GM12878 (cell line): ENCODE data around the gene TBATA. TPM values are rescaled to one million over a fixed set of nuclear protein-coding genes. Genes with fewer than 3 reads are reported as not detected.

Experiments used
- ATAC-seq: fragments of 200-7000 bp; cut with Tn5 transposase; 3 replicates; pipeline ENCODE4 v1.9.1; 2020; ENCODE audit warnings: mild to moderate bottlenecking, moderate library complexity
- BruUV-seq: library from RNA; stranded (reverse); fragments of 400-500 nt; replicated peaks from 2 replicates; lab custom pipeline; 2021; lab: Mats Ljungman, UMichigan
- CTCF ChIA-PET: fragments of 300-600 bp; sonication (Branson Sonifier 250); formaldehyde crosslinking; extraction: SDS; loops from one replicate; lab custom pipeline; 2021; ENCODE audit warnings: inconsistent platforms; lab: Yijun Ruan, JAX
- POLR2A ChIA-PET: fragments of 350-600 bp; formaldehyde crosslinking; extraction: SDS; loops from one replicate; lab custom pipeline; 2021; ENCODE audit warnings: inconsistent platforms; lab: Charles Lee
- RAD21 ChIA-PET: fragments of 300-600 bp; sonication (Branson Sonifier 250); formaldehyde crosslinking; loops from one replicate; lab custom pipeline; 2023; ENCODE audit warnings: antibody characterized with exemption; ENCODE audit not compliant: unreplicated experiment; lab: Charles Lee
- SMC1A ChIA-PET: fragments of 300-600 bp; sonication (Branson Sonifier 250); formaldehyde crosslinking; loops from one replicate; lab custom pipeline; 2023; ENCODE audit not compliant: unreplicated experiment, uncharacterized antibody; lab: Charles Lee
- DNase-seq: peaks from one replicate; pipeline ENCODE4 v3.0.0-alpha.2; 2011; ENCODE audit warnings: low read depth, low spot score
- FAIRE-seq: peaks from 3 replicates; lab custom pipeline; 2011; peaks lifted over from hg19 to GRCh38; lab: Jason Lieb, UNC
- H2AFZ ChIP-seq: 2 replicates; pipeline ENCODE4 v1.6.0; 2011; ENCODE audit warnings: low read depth, low read length, control low read depth; ENCODE audit not compliant: control insufficient read depth
- H3K27ac ChIP-seq: 2 replicates; pipeline ENCODE4 v1.5.1; 2011; ENCODE audit warnings: control low read depth; ENCODE audit not compliant: control insufficient read depth, insufficient read depth
- H3K27me3 ChIP-seq, 2 experiments: replicated peaks in 1 of 2; 2 replicates each; pipeline versions ENCODE4 v1.6.0 to v1.6.1; 2011; ENCODE audit warnings: low read length in 1 of 2; ENCODE audit not compliant: control insufficient read depth in 2 of 2, insufficient read depth in 2 of 2
- H3K36me3 ChIP-seq, 2 experiments: 2 replicates each; pipeline ENCODE4 v1.5.1; 2011; ENCODE audit warnings: low read length in 1 of 2; ENCODE audit not compliant: control insufficient read depth in 2 of 2, insufficient read depth in 2 of 2
- H3K4me1 ChIP-seq: 2 replicates; pipeline ENCODE4 v1.6.1; 2011; ENCODE audit warnings: mild to moderate bottlenecking, low read length, moderate library complexity, mixed read lengths; ENCODE audit not compliant: control insufficient read depth, insufficient read depth
- H3K4me2 ChIP-seq: 2 replicates; pipeline ENCODE4 v1.6.0; 2011; ENCODE audit warnings: control low read depth; ENCODE audit not compliant: control insufficient read depth, insufficient read depth
- H3K4me3 ChIP-seq: fragments of 200-600 bp; sonication (generic); 2 replicates; pipeline ENCODE4 v1.5.1; 2016
- H3K79me2 ChIP-seq: 2 replicates; pipeline ENCODE4 v1.6.0; 2011; ENCODE audit warnings: low read length; ENCODE audit not compliant: control insufficient read depth, insufficient read depth
- H3K9ac ChIP-seq: 2 replicates; pipeline ENCODE4 v1.8.0; 2011; ENCODE audit warnings: low read length, control low read depth, mixed read lengths; ENCODE audit not compliant: control insufficient read depth, insufficient read depth
- H3K9me3 ChIP-seq: replicated peaks from 3 replicates; pipeline ENCODE4 v1.5.1; 2011; ENCODE audit warnings: mild to moderate bottlenecking, low read length; ENCODE audit not compliant: control insufficient read depth, insufficient read depth
- H4K20me1 ChIP-seq: 2 replicates; pipeline ENCODE4 v1.6.0; 2011; ENCODE audit not compliant: control insufficient read depth, insufficient read depth
- BHLHE40 ChIP-seq, 2 experiments: fragments of 450-650 bp in 1 of 2; IDR thresholded peaks; 2 replicates each; pipeline ENCODE4 v1.6.1; 2011 to 2017; ENCODE audit warnings: low read depth in 2 of 2, borderline replicate concordance in 1 of 2, improper control_type of control experiment in 1 of 2, low read length in 1 of 2, mild to moderate bottlenecking in 1 of 2
- IRF4 ChIP-seq: IDR thresholded peaks from 2 replicates; pipeline ENCODE4 v1.6.1; 2011; ENCODE audit warnings: low read depth, low read length
- NKRF ChIP-seq: fragments of 450-650 bp; conservative IDR thresholded peaks from 2 replicates; pipeline ENCODE4 v1.6.1; 2017; ENCODE audit warnings: mild to moderate bottlenecking, moderate library complexity
- PAX5 ChIP-seq: IDR thresholded peaks from 2 replicates; pipeline ENCODE4 v1.6.1; 2011; ENCODE audit warnings: low read depth, low read length, borderline replicate concordance
- POLR2A ChIP-seq: IDR thresholded peaks from 2 replicates; pipeline ENCODE4 v1.6.1; 2011; ENCODE audit warnings: low read depth, mild to moderate bottlenecking, low read length
- POLR2AphosphoS2 ChIP-seq: IDR thresholded peaks from 2 replicates; pipeline ENCODE4 v1.6.1; 2011; ENCODE audit warnings: low read depth, mild to moderate bottlenecking, low read length, improper control_type of control experiment, moderate library complexity
- USF2 ChIP-seq: IDR thresholded peaks from 2 replicates; pipeline ENCODE4 v1.6.1; 2011; ENCODE audit warnings: low read depth, low read length, improper control_type of control experiment, borderline replicate concordance
- WGBS: methylation state at CpG from one replicate; pipeline ENCODE4 v1.1.6; 2016; ENCODE audit warnings: low lambda C conversion rate; ENCODE audit not compliant: insufficient replicate concordance, insufficient coverage; ENCODE audit errors: missing lambda C conversion rate; 5-methylcytosine and 5-hydroxymethylcytosine counted together
- in situ Hi-C: fragments of 300-500 bp; cut with MboI; formaldehyde crosslinking; loops from 9 replicates; pipeline ENCODE4 v1.14.3; 2018; ENCODE audit warnings: mixed read lengths
- intact Hi-C: fragments of 100-400 bp; cut with micrococcal nuclease; formaldehyde crosslinking; loops from one replicate; pipeline ENCODE4 v1.14.2; 2022; ENCODE audit not compliant: unreplicated experiment
- polyA plus RNA-seq, 11 experiments: library from polyadenylated mRNA; depleted of rRNA in 4 of 11; unstranded in 6 of 11; stranded (reverse) in 5 of 11; fragments of >200 nt; fragmentation: Nextera tagmentation in 4 of 11; fragmentation: Illumina TruSeq in 1 of 11; extraction: Ambion mirVana in 4 of 11; extraction: Trizol in 1 of 11; gene quantifications; 1 replicate in 1 of 11; 2 replicates in 10 of 11; pipeline versions ENCODE4 v1.2.1 to v1.2.3, GENCODE V29; 2011 to 2016; ENCODE audit warnings: inconsistent platforms in 2 of 11, missing spikeins in 2 of 11, low read depth in 1 of 11
- total RNA-seq, 4 experiments: library from RNA; depleted of rRNA in 3 of 4; stranded (reverse); fragments of >200 nt in 3 of 4; fragmentation: Illumina TruSeq in 1 of 4; extraction: Trizol in 1 of 4; gene quantifications; 2 replicates each; pipeline versions ENCODE4 v1.2.1 to v1.2.3, GENCODE V29; 2013 to 2021

TBATA gene
- total and polyA plus RNA-seq, 10 of the 15 experiments (the other 5 are each of a cell fraction or from before 2014, with no cell fraction given), result not detected

- TF ChIP-seq USF2 (no peak), NKRF (no peak)
Measured at GRCh38 chr10:70778267-70778924, 6.8 kb downstream of the TBATA start (continued).

GRCh38 chr10:70777063-70777875 is 7.9 kb downstream of the TBATA start:
- no peaks in the 10 kb centered on the region for H3K4me1 ChIP-seq
- CTCF ChIA-PET, result no interaction called here
- H3K27me3 ChIP-seq, result no peaks in the 10 kb centered on the region; a peak in 2 of 4 replicates
- TF ChIP-seq POLR2AphosphoS2 (no peak), PAX5 (no peak), POLR2A (no peak), BHLHE40 (IDR thresholded peaks at IDR 0.05; ENCODE audit: borderline replicate concordance in 1 of 2, low read depth in 2 of 2, low read length in 1 of 2) (no peak), IRF4 (no peak)
- H3K4me2 ChIP-seq, result no peak overlapping the region
- no peak overlapping the region for H3K4me3 ChIP-seq
- H3K36me3 ChIP-seq, result no peaks in the 10 kb centered on the region
- RAD21 ChIA-PET, result no interaction called here
- FAIRE-seq (no peak), ATAC-seq (no peak), DNase-seq (no peak)
- H3K9ac ChIP-seq, result no peak overlapping the region
- in situ Hi-C loops, result no loop called here
- WGBS, result 49% methylated on average over 18 of the region's 18 CpGs
- no peaks in the 10 kb centered on the region for H4K20me1 ChIP-seq
- intact Hi-C loops, result no loop called here
- H2AFZ ChIP-seq, result no peak overlapping the region
- no peak overlapping the region for H3K27ac ChIP-seq
- POLR2A ChIA-PET, result interaction anchor here (0.7 kb wide), 1 partner anchor 321 kb away, joined by 5 read pairs; no protein-coding TSS in a partner anchor
- no peaks in the 10 kb centered on the region for H3K9me3 ChIP-seq
- SMC1A ChIA-PET, result no interaction called here
- no TSS peak for BruUV-seq
- H3K79me2 ChIP-seq, result no peaks in the 10 kb centered on the region
